ENCODE data around the gene CAMK2D. TPM values are rescaled to one million over a fixed set of nuclear protein-coding genes. Genes with fewer than 3 reads are reported as not detected.

Gene CAMK2D
- total RNA-seq, 1 experiment from 2014 or later = 35.8 TPM

DNA sequence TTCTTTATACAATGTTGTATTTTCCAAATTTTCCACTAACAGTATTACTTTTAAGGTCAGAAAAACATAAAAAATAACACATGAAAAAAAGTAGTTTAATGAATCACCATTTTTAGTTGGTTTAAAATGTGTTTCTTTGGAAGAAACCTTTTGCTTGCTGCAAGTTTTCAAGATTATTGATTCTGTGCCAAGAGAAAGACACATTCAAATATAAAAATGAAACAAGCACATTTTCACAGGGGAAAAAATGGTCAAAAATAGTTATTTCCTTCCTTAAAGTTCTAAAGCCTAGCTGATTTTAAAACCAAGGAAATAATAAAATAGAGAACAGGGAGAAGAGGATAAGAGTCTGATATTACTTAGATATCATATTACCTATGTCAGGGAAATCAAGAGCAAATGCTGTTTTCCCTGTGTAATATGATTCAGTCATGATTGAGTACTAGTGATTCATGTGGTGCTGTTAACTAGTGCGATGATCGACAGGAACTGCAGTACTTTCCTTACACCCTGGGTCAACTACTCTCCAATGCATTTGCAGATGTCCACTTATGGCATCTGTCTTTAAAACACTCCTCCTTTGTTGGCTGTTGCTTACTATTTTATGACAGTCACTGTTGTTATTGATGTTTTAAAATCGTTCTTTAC is 103.8 kb downstream of the CAMK2D start:
- CTCF ChIA-PET = no interaction called here
- POLR2A ChIA-PET (ENCODE audit: low non-redundant PET) = no interaction called here
- no peak for DNase-seq (ENCODE audit: low spot score)

DNA sequence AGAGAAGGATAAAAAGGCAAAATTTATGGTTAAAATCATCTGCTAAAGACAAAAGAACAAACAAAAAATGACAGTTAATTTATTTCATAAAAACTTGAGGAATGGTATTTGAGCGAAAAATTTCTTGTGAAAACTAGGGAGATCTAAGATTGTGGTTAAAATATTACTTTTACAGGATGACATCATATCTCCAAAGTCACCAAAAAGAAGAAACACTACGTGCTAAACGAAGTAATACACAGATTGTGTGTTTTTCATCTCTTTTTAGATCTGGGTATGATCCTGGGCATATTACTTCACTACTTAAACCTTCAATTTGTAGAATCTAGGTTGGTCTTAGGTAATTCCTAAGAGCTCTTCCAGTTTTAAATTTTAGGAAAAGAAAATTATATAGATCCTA is 107.7 kb downstream of the CAMK2D start:
- Histone ChIP-seq H3K9me3 (ENCODE audit: low read depth, low read length, poor library complexity, severe bottlenecking) (no peaks in the 10 kb centered on the region), H3K36me3 (ENCODE audit: insufficient read depth, low read length, poor library complexity, severe bottlenecking) (no peaks in the 10 kb centered on the region), H3K4me3 (ENCODE audit: low read depth, low read length, poor library complexity, severe bottlenecking) (no peak overlapping the region), H3K27ac (ENCODE audit: low read depth, low read length, poor library complexity, severe bottlenecking) (no peak overlapping the region), H3K27me3 (replicated peaks; ENCODE audit: insufficient read depth, low read depth, low read length, poor library complexity) (no peaks in the 10 kb centered on the region), H3K4me1 (ENCODE audit: insufficient read depth, low read length, poor library complexity, severe bottlenecking) (peaks cover 12% of the 10 kb centered on the region)
- POLR2A ChIA-PET (ENCODE audit: low non-redundant PET) = no interaction called here
- CTCF ChIA-PET = no interaction called here
- BruUV-seq (replicated peaks) = no TSS peak
- no peak for DNase-seq (ENCODE audit: low spot score)
- intact Hi-C loops (cut with micrococcal nuclease; ENCODE audit: unreplicated experiment) = no loop called here
- TF ChIP-seq, protein P1, sequence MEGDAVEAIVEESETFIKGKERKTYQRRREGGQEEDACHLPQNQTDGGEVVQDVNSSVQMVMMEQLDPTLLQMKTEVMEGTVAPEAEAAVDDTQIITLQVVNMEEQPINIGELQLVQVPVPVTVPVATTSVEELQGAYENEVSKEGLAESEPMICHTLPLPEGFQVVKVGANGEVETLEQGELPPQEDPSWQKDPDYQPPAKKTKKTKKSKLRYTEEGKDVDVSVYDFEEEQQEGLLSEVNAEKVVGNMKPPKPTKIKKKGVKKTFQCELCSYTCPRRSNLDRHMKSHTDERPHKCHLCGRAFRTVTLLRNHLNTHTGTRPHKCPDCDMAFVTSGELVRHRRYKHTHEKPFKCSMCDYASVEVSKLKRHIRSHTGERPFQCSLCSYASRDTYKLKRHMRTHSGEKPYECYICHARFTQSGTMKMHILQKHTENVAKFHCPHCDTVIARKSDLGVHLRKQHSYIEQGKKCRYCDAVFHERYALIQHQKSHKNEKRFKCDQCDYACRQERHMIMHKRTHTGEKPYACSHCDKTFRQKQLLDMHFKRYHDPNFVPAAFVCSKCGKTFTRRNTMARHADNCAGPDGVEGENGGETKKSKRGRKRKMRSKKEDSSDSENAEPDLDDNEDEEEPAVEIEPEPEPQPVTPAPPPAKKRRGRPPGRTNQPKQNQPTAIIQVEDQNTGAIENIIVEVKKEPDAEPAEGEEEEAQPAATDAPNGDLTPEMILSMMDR (conservative IDR thresholded peaks at IDR 0.05; ENCODE audit: low read depth, low read length) = no peak
- TF ChIP-seq EZH2 (IDR thresholded peaks at IDR 0.05; ENCODE audit: borderline replicate concordance, low read depth, low read length, poor library complexity, severe bottlenecking) = no peak

More for the DNA sequence above, 103.8 kb downstream of the CAMK2D start:
- TF ChIP-seq EZH2 (IDR thresholded peaks at IDR 0.05; ENCODE audit: borderline replicate concordance, low read depth, low read length, poor library complexity, severe bottlenecking) = no peak
- TF ChIP-seq, protein P1 (conservative IDR thresholded peaks at IDR 0.05; ENCODE audit: low read depth, low read length) = no peak
- Histone ChIP-seq H3K4me1 (ENCODE audit: insufficient read depth, low read length, poor library complexity, severe bottlenecking) (peaks cover 12% of the 10 kb centered on the region), H3K27ac (ENCODE audit: low read depth, low read length, poor library complexity, severe bottlenecking) (no peak overlapping the region), H3K27me3 (replicated peaks; ENCODE audit: insufficient read depth, low read depth, low read length, poor library complexity) (no peaks in the 10 kb centered on the region), H3K36me3 (ENCODE audit: insufficient read depth, low read length, poor library complexity, severe bottlenecking) (no peaks in the 10 kb centered on the region), H3K9me3 (ENCODE audit: low read depth, low read length, poor library complexity, severe bottlenecking) (no peaks in the 10 kb centered on the region), H3K4me3 (ENCODE audit: low read depth, low read length, poor library complexity, severe bottlenecking) (no peak overlapping the region)
- intact Hi-C loops (cut with micrococcal nuclease; ENCODE audit: unreplicated experiment) = no loop called here
- no TSS peak for BruUV-seq (replicated peaks)

DNA sequence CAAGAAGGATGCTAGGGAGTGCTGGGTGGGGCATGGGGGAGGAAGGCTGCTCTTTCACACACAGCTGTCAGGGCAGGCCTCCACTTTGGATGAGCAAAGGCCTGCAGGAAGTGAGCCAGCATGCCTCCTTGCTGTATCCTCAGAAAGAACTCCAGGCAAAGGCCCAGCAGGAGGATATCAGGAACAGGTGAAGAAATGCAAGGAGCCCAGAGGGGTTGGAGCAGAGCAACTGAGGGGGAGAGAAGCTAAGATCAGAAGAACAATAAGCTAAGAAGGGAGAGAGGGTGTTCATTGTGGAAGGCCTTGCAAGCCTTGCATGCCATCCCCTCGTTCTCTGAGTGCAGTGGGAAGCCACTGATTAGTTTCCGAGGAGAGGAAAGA is 115.1 kb downstream of the CAMK2D start:
- DNase-seq (ENCODE audit: low spot score) = peak; percentile 52
- H3K27ac ChIP-seq (ENCODE audit: low read depth, low read length, poor library complexity, severe bottlenecking) = no peak overlapping the region

More for the DNA sequence above, 115.1 kb downstream of the CAMK2D start:
- ChIA-PET POLR2A (ENCODE audit: low non-redundant PET) (no interaction called here), CTCF (no interaction called here)
- peaks cover 14% of the 10 kb centered on the region for H3K4me1 ChIP-seq (ENCODE audit: insufficient read depth, low read length, poor library complexity, severe bottlenecking)
- no peaks in the 10 kb centered on the region for H3K9me3 ChIP-seq (ENCODE audit: low read depth, low read length, poor library complexity, severe bottlenecking)
- no peak for TF ChIP-seq EZH2 (IDR thresholded peaks at IDR 0.05; ENCODE audit: borderline replicate concordance, low read depth, low read length, poor library complexity, severe bottlenecking)
- TF ChIP-seq, protein P1 (conservative IDR thresholded peaks at IDR 0.05; ENCODE audit: low read depth, low read length) = no peak
- H3K4me3 ChIP-seq (ENCODE audit: low read depth, low read length, poor library complexity, severe bottlenecking) = no peak overlapping the region
- H3K27me3 ChIP-seq (replicated peaks; ENCODE audit: insufficient read depth, low read depth, low read length, poor library complexity) = no peaks in the 10 kb centered on the region
- intact Hi-C loops (cut with micrococcal nuclease; ENCODE audit: unreplicated experiment) = no loop called here
- no TSS peak for BruUV-seq (replicated peaks)
- no peaks in the 10 kb centered on the region for H3K36me3 ChIP-seq (ENCODE audit: insufficient read depth, low read length, poor library complexity, severe bottlenecking)
